Thyroid gland (tissue), 4 donors: ENCODE results near the gene ZSWIM6.

ENCODE experiments used
- CTCF ChIP-seq, 6 experiments: fragments of 200-600 bp in 3 of 6; fragments of 450-650 bp in 3 of 6; sonication (generic) in 3 of 6; IDR thresholded peaks; one replicate each; pipeline ENCODE4 v1.5.1; 2016 to 2019; ENCODE audit warnings: antibody characterized with exemption in 6 of 6, mild to moderate bottlenecking in 2 of 6, inconsistent platforms in 1 of 6, moderate library complexity in 1 of 6
- POLR2A ChIP-seq, 2 donors: fragments of 450-650 bp; IDR thresholded peaks; one replicate each; pipeline ENCODE4 v1.6.1; 2017; ENCODE audit warnings: antibody characterized with exemption in 2 of 2, mild to moderate bottlenecking in 2 of 2, moderate library complexity in 1 of 2

DNA sequence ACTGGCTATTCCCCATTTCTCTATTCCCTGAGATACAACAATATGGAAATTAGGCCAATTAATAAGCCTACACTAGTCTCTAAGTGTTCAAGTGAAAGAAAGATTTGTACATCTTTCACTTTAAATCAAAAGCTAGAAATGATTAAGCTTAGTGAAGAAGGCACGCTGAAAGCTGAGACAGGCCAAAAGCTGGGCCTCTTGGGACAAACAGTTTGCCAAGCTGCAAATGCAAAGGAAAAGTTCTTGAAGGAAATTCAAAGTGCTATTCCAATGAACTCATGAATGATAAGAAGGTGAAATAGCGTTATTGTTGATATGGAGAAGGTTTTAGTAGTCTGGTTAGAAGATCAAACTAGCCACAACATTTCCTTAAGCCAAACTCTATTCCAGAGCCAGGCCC is 256.2 kb downstream of the ZSWIM6 start:
- TF ChIP-seq POLR2A (IDR thresholded peaks at IDR 0.05): no peak
- TF ChIP-seq CTCF (IDR thresholded peaks at IDR 0.05): no peak
